Posterior cingulate gyrus (tissue), 11 donors: ENCODE measurements around the gene RNPS1.

Experiments
- DNase-seq, 10 donors: peaks; one replicate each; pipeline versions ENCODE4 v3.0.0 to v3.0.0-alpha.2; 2020 to 2021; ENCODE audit warnings: mixed read lengths in 3 of 10
- intact Hi-C: fragments of 100-400 bp; cut with DNase I; formaldehyde crosslinking; loops from one replicate; pipeline ENCODE4 v1.15.1; 2023

RNPS1 gene

GRCh38 chr16:2205104-2205966 lies 62.6 kb downstream of the RNPS1 start, which contains the start of gene MLST8:
Gene MLST8, plus strand, starts transcription at chr16:2205454. Its CDS starts 632 bp downstream, at chr16:2206086.
- DNase-seq: peak; percentile 75 to 97 (median 84)
- intact Hi-C loops: loop anchor here (1.0 to 5.0 kb wide), 2 partner anchors 48 to 63 kb away; partner anchors contain the start of genes RNPS1 and TRAF7

DNA sequence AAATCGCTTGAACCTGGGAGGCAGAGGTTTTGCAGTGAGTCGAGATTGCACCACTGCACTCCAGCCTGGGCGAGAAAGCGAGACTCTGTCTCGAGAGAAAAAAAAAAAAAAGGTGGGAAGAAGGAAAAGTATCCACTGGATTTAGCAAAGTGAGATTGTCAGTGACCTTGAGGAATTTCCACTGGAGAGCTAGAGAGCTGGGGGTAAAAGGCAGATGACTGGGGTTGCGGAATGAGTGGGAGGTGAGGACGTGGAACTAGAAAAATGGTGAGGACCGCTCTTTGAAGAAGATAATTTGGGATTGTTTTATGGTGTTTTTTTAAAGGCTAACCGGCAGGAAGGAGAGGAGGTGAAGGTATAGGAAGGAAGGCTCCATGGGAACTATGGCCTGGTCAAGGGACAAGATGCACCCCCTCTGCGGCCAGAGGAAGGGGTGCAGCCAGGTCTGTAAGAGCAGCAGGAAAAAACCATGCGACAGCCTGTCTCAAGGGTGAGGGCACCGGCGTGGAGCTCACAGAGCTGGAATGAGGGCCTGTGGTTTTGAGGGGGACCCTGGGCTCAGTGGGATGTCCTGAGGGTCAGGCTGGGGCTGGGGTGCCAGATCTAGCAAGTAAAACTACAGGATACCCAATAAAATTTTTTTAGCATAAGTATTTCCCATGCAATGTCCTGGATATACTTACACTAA lies 63.4 kb downstream of the RNPS1 start:
- peak in 2 of 10 donors; percentile 62 to 83 for DNase-seq
- intact Hi-C loops: loop anchor here (1.0 to 5.0 kb wide), 2 partner anchors 47 to 64 kb away; partner anchors contain the start of genes RNPS1 and TRAF7
